GM18858 (cell line): Measurements from ENCODE around the gene CAP1.
"Not testable (repeated sequence)": the region's sequence is repeated elsewhere in the genome, so short reads cannot be mapped to it uniquely, and the experiment has no call there.

Experiments used
- ATAC-seq: cut with Tn5 transposase; IDR thresholded peaks from one replicate; pipeline ENCODE4 v1.9.1; 2021; ENCODE audit not compliant: unreplicated experiment

Gene CAP1

DNA sequence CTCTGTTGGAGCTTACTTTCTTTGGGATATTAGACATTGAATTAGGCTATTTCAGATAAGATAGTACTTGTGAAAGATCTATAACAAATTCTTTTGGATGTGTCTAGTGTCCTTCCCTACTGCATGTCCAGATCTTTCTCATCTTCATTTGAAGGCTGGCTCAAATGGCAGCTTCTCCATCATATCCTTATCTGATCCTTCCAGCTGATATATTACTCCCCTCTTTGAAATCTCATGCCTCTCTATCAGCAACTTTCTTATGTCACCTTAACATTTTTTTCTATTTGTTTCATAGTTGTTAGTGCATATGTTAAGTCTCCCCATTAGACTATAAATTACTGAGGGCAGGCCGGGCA is 17.5 kb downstream of the CAP1 start:
- ATAC-seq = no peak

GRCh38 chr1:40058453-40059337 is 18.2 kb downstream of the CAP1 start:
- ATAC-seq = no peak

GRCh38 chr1:40059338-40059959 is 18.9 kb downstream of the CAP1 start:
- ATAC-seq = no peak

DNA sequence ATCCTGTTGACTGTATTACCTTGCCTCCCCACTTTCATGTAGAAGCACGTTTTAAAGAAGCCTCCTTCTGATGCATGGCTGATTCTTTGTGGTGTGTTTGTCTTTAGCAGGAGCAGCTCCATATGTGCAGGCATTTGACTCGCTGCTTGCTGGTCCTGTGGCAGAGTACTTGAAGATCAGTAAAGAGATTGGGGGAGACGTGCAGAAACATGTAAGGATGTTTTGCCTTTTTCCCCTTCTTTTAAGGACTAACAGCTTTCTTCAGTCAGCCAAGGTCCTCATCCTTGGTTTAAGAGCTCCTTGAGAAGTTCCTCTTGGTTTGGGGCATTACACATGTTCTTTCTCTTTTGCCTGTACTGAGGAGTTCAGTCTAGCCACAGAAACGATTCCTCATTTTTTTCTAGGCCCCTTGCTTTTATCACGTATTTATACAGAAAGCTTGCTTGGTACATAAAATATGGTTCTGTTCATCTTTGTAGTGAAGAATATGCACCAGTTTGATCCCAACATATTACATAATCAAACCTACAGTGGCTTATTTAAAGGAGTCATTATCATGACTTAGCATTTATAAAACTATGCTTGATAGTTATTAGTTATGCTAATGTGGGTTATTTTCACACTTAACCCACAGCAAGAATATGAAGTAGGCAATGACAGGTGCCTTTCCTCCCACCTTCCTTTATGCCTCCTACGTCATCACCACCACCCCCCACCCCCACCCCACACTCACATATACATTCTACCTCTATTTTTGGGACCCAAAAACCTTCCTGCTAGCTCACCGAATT is 19.6 kb downstream of the CAP1 start:
- ATAC-seq = no peak

DNA sequence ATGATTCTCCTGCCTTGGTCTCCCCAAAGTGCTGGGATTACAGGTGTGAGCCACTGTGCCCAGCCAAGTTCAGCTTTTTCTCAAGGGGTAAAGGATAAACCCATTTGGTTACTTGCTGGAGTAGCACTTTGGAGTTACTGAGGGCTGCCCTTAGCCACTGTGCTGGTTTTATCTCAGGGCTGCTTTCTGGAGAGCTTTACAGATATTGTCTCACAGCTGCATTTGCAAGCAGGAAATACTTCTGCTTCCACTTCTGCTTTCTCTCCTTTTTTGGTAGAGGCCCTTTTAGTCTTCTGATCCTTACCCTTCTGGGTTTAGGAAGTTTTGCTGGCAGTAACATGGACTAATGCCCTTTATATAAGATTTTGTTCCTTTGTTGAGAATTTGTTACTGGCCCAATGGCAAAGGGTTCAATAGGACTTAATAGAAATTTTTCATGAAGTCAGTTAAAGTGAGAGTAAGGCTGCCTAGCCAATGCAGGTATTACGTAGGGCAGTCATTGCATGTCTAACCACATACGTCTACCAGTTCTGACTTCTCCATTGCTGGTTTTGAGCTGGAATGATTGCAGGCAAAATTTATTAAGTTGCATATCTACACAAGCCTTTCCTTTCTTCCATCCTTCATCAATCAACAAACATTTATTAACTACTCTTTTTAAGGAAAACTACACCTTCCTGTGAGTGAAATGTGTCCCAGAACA is 24.4 kb downstream of the CAP1 start:
- ATAC-seq = no peak

DNA sequence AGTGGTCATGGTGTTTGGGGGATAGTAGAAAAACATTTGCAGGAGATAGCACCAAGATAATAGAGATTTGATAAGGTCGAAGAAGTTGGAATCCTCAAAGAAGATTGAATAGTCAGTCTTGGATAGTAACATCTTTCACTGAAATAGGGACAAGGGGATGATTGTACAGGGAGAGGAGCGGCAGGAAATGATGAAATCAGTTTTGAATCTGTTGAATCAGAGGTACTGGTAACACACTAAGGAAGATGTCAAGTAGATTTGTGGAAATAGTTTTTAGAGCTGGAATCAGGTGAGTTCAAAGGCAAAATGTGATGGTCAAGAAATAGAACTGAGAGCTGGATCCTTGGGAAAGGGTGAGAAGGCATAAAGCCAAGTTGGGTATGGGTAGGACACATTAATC is 26.5 kb downstream of the CAP1 start:
- no peak for ATAC-seq

- ATAC-seq = no peak
These were observed 27.3 kb downstream of the CAP1 start for GRCh38 chr1:40067851-40068250.

- no peak for ATAC-seq
These were observed 31.6 kb downstream of the CAP1 start for GRCh38 chr1:40072142-40072541.

- no peak for ATAC-seq
These were observed 32.5 kb downstream of the CAP1 start for GRCh38 chr1:40073062-40073461.

GRCh38 chr1:40075266-40075665 is 34.7 kb downstream of the CAP1 start:
- no peak for ATAC-seq

- ATAC-seq = no peak
These were observed 36.4 kb downstream of the CAP1 start for GRCh38 chr1:40076895-40077312.

GRCh38 chr1:40078512-40079333 is 38.2 kb downstream of the CAP1 start:
- no peak for ATAC-seq

- no peak for ATAC-seq
These were observed 39.4 kb downstream of the CAP1 start for GRCh38 chr1:40079774-40080400.

DNA sequence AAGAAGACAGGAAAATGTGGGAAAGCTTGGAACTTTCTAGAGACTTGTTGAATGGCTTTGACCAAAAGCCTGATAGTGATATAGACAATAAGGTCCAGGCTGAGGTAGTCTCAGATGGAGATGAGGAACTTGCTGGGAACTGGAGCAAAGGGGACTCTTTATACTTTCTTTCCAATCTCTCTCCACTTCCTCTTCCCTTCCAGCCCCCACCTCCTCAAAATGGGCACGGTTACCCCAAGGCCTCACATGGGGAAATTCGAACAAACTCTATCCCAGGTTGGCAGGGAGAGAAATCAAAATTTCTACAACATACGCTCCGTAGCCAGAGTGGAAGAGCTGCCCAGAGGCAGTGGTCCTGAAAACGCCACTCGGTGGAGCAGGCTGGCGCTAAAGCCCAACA is 41.3 kb downstream of the CAP1 start:
- ATAC-seq = no peak

DNA sequence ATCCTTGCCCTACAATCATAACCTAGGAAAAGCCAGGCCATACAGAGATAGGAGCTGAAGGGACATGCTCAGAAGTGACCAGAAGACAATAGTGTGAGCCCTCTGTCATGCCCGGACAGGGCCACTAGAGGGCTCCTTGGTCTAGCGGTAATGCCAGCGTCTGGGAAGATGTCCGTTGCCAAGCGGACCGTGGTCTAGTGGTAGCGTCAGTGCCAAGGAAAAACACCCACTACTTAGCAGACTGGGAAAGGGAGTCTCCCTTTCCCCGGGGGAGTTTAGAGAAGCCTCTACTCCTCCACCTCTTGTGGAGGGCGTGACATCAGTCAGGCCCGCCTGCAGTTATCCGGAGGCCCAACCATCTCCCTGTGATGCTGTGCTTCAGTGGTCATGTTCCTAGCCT is 44.2 kb downstream of the CAP1 start:
- ATAC-seq = not testable (repeated sequence)

DNA sequence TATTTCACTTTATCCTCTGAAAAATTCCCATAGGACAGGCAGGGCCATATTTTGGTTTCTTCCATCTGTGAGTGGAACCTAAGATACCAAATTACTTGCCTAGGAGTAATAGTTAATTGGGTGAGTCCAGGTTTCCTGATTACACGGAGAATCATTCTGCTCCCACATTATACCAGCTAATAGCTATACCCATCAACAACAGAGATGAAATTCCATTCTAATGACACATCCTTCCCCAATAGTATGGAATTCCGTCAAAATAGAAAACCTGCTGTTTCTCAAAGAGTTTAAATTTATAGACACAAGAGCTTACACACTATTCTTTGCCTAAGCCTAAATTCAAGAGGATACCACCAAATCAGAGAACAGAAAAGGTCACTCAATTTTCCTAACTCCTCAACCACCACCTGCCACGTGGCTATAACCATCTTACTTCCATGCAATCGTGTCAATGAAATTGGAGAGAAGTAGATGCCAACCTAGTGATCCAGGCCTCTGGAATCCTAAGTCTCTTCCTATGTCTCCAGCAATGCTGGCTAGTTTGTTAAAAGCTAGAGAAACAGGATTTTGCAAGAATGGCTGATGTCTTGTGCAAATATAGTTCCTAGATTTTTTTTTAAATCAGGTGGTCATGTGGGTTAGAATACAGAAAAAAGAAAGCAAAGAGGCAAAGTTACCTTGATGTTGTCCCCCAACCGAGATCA is 50.3 kb downstream of the CAP1 start:
- ATAC-seq = no peak

GRCh38 chr1:40092241-40092640 is 51.7 kb downstream of the CAP1 start:
- ATAC-seq = no peak

DNA sequence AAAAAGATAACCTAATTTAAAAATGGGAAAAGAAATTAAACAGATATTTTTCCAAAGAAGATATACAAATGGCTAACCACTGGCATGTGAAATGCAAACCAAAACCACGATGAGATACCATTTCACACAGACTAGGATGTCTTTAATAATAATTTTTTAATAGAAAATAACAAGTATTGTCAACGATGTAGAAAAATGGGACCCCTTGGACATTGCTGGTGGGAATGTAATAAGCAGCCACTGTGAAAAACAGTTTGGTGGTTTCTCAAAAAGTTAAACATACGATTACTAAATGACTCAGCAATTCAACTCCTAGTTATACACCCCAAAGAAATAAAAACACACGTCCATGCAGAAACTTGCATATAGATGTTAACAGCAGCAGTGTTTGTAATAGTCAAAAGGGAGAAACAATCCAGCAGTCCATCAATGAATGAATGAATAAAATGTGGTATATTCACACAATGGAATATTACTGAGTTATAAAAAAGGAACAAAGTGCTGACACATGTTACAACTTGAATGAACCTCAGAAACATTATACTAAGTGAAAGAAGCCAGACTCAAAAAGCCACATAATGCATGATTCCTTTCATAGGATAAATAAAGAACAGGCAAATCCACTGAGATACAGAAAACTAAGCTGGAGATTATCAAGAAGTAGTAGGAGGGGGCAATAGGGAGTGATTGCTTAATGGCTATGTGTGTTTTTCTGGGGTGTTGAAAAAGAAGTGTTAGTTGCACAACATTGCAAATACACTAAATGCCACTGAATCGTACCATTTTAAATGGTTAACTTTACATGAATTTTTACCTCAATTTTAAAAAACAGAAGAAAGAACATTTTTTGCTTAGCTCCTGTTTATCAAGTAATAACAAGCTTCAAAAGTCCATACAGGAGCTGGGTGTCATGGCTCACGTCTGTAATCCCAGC is 52.4 kb downstream of the CAP1 start:
- ATAC-seq = no peak
